B cell (primary cell): ENCODE results near the gene TYW1B. TPM values are rescaled to one million over a fixed set of nuclear protein-coding genes. Genes with fewer than 3 reads are reported as not detected.
"Not testable (repeated sequence)": the region's sequence is repeated elsewhere in the genome, so short reads cannot be mapped to it uniquely, and the experiment has no call there.

Experiments
- ATAC-seq: fragments of 200-7000 bp; cut with Tn5 transposase; one replicate; pipeline ENCODE4 v1.10.0; 2021; ENCODE audit warnings: low read depth, mild to moderate bottlenecking, moderate number of reproducible peaks, moderate library complexity
- CTCF ChIA-PET: fragments of 350-600 bp; sonication (Branson Sonifier 250); formaldehyde crosslinking; loops from one replicate; lab custom pipeline; 2021; ENCODE audit warnings: antibody characterized with exemption, inconsistent platforms; lab: Charles Lee
- POLR2A ChIA-PET: fragments of 350-600 bp; sonication (Branson Sonifier 250); formaldehyde crosslinking; loops from one replicate; lab custom pipeline; 2021; ENCODE audit warnings: antibody characterized with exemption; lab: Charles Lee
- DNase-seq: peaks from one replicate; pipeline ENCODE4 v3.0.0; 2013
- H2AFZ ChIP-seq: 2 replicates; pipeline ENCODE4 v1.6.1; 2012; ENCODE audit warnings: mild to moderate bottlenecking, low read depth, low read length; ENCODE audit not compliant: insufficient read depth, poor library complexity, severe bottlenecking
- H3K27ac ChIP-seq, 2 donors: 1 replicate in 1 of 2; 2 replicates in 1 of 2; pipeline ENCODE4 v1.5.1; 2012 to 2013; ENCODE audit warnings: low read length in 2 of 2, mild to moderate bottlenecking in 2 of 2, moderate library complexity in 1 of 2
- H3K27me3 ChIP-seq, 4 experiments: fragments of 200-600 bp in 1 of 4; sonication (generic) in 1 of 4; replicated peaks in 1 of 4; 1 replicate in 2 of 4; 2 replicates in 2 of 4; pipeline versions ENCODE4 v1.6.1 to v1.7.0; 2013 to 2016; ENCODE audit warnings: low read length in 3 of 4, mild to moderate bottlenecking in 2 of 4, mixed read lengths in 1 of 4, moderate library complexity in 1 of 4; ENCODE audit not compliant: insufficient read depth in 4 of 4, control insufficient read depth in 3 of 4; ENCODE audit errors: control extremely low read depth in 1 of 4
- H3K36me3 ChIP-seq, 2 experiments: replicated peaks in 1 of 2; 1 replicate in 1 of 2; 2 replicates in 1 of 2; pipeline versions ENCODE4 v1.6.1 to v1.7.1; 2013; ENCODE audit warnings: low read length in 1 of 2; ENCODE audit not compliant: insufficient read depth in 2 of 2, control insufficient read depth in 1 of 2; ENCODE audit errors: control extremely low read depth in 1 of 2, extremely low read depth in 1 of 2
- H3K4me1 ChIP-seq, 2 donors: fragments of 200-600 bp in 1 of 2; sonication (generic) in 1 of 2; 1 replicate in 1 of 2; 2 replicates in 1 of 2; pipeline versions ENCODE4 v1.5.1 to v1.6.1; 2013 to 2017; ENCODE audit warnings: low read length in 2 of 2; ENCODE audit not compliant: control insufficient read depth in 2 of 2, insufficient read depth in 2 of 2
- H3K4me2 ChIP-seq: replicated peaks from 2 replicates; pipeline ENCODE3; 2012; ENCODE audit warnings: mild to moderate bottlenecking, low read depth, low read length; ENCODE audit not compliant: poor library complexity, severe bottlenecking
- H3K4me3 ChIP-seq, 5 experiments: fragments of 200-600 bp in 1 of 5; sonication (generic) in 1 of 5; 1 replicate in 3 of 5; 2 replicates in 2 of 5; pipeline versions ENCODE4 v1.5.1 to v1.7.0; 2011 to 2016; ENCODE audit warnings: low read length in 4 of 5, mild to moderate bottlenecking in 4 of 5, low read depth in 2 of 5, control low read depth in 1 of 5, moderate library complexity in 1 of 5; ENCODE audit not compliant: insufficient read depth in 1 of 5; ENCODE audit errors: control extremely low read depth in 1 of 5, extremely low read depth in 1 of 5
- H3K79me2 ChIP-seq: fragments of 200-600 bp; sonication (generic); one replicate; pipeline ENCODE4 v1.6.0; 2016; ENCODE audit warnings: low read length; ENCODE audit not compliant: control insufficient read depth, insufficient read depth
- H3K9ac ChIP-seq: fragments of 200-600 bp; sonication (generic); 2 replicates; pipeline ENCODE4 v1.6.1; 2017; ENCODE audit warnings: mild to moderate bottlenecking, low read length, moderate library complexity
- H3K9me3 ChIP-seq, 3 donors: one replicate each; pipeline versions ENCODE4 v1.6.1 to v1.7.1; 2013; ENCODE audit warnings: low read length in 2 of 3; ENCODE audit not compliant: control insufficient read depth in 2 of 3, insufficient read depth in 1 of 3; ENCODE audit errors: control extremely low read depth in 1 of 3
- H4K20me1 ChIP-seq: 2 replicates; pipeline ENCODE4 v1.6.0; 2012; ENCODE audit warnings: mild to moderate bottlenecking, low read length; ENCODE audit not compliant: insufficient read depth, control insufficient read depth, poor library complexity, severe bottlenecking
- H3K27ac Mint-ChIP-seq: one replicate; pipeline ENCODE4 v1.8.0; 2021; ENCODE audit warnings: mixed read lengths
- H3K27me3 Mint-ChIP-seq: one replicate; pipeline ENCODE4 v1.8.0; 2021; ENCODE audit warnings: mixed read lengths
- H3K4me1 Mint-ChIP-seq: one replicate; pipeline ENCODE4 v1.8.0; 2021; ENCODE audit warnings: mixed read lengths
- H3K4me3 Mint-ChIP-seq: one replicate; pipeline ENCODE4 v1.8.0; 2021; ENCODE audit warnings: mixed read lengths
- H3K9me3 Mint-ChIP-seq: one replicate; pipeline ENCODE4 v1.8.0; 2022; ENCODE audit warnings: mixed read lengths; ENCODE audit not compliant: insufficient read depth
- WGBS: methylation state at CpG from one replicate; pipeline ENCODE4 v1.1.5; 2013; ENCODE audit warnings: missing lambda C conversion rate; ENCODE audit not compliant: insufficient coverage; 5-methylcytosine and 5-hydroxymethylcytosine counted together
- intact Hi-C: fragments of 100-400 bp; cut with micrococcal nuclease; formaldehyde crosslinking; loops from one replicate; pipeline ENCODE4 v1.10.0; 2022
- polyA plus RNA-seq: library from polyadenylated mRNA; depleted of rRNA; stranded (reverse); fragments of >200 nt; gene quantifications from 2 replicates; pipeline ENCODE4 v1.2.3, GENCODE V29; 2012
- total RNA-seq, 2 donors: library from RNA; stranded (reverse); fragments of 120-200 nt in 1 of 2; gene quantifications; 1 replicate in 1 of 2; 2 replicates in 1 of 2; pipeline versions ENCODE4 v1.2.3 to v1.2.4, GENCODE V29; 2013 to 2022

TYW1B gene
- total and polyA plus RNA-seq, 2 donors (not counting 1 experiment from before 2014, with no cell fraction given): 4.4 to 9.4 TPM

GRCh38 chr7:72857925-72858324 lies 29.9 kb upstream of the TYW1B start:
- H3K4me3 ChIP-seq, H3K9ac ChIP-seq, ATAC-seq, H2AFZ ChIP-seq, H3K27ac ChIP-seq, H3K79me2 ChIP-seq, CTCF ChIA-PET, H4K20me1 ChIP-seq, H3K4me2 ChIP-seq, H3K4me1 Mint-ChIP-seq, H3K27me3 Mint-ChIP-seq, H3K4me3 Mint-ChIP-seq, H3K27me3 ChIP-seq, intact Hi-C loops, H3K4me1 ChIP-seq, H3K9me3 Mint-ChIP-seq, H3K27ac Mint-ChIP-seq, H3K36me3 ChIP-seq, H3K9me3 ChIP-seq, DNase-seq: not testable (repeated sequence)
- no CpG with 5 or more reads among the region's 1 CpG for WGBS
- POLR2A ChIA-PET: interaction anchor here (0.6 kb wide), 1 partner anchor 1412 kb away, joined by 3 read pairs; no protein-coding TSS in a partner anchor

- H3K27me3 ChIP-seq, ATAC-seq, H2AFZ ChIP-seq, H4K20me1 ChIP-seq, H3K27ac Mint-ChIP-seq, H3K4me3 Mint-ChIP-seq, H3K9ac ChIP-seq, H3K9me3 Mint-ChIP-seq, H3K36me3 ChIP-seq, H3K79me2 ChIP-seq, H3K4me3 ChIP-seq, POLR2A ChIA-PET, H3K9me3 ChIP-seq, CTCF ChIA-PET, H3K4me1 Mint-ChIP-seq, DNase-seq, intact Hi-C loops, H3K27ac ChIP-seq, H3K4me2 ChIP-seq, H3K4me1 ChIP-seq, H3K27me3 Mint-ChIP-seq: not testable (repeated sequence)
- WGBS: no CpG with 5 or more reads among the region's 6 CpGs
Measured at GRCh38 chr7:72855261-72855660, 27.3 kb upstream of the TYW1B start.

- H4K20me1 ChIP-seq, H3K4me2 ChIP-seq, intact Hi-C loops, H3K9me3 ChIP-seq, H3K79me2 ChIP-seq, POLR2A ChIA-PET, ATAC-seq, H2AFZ ChIP-seq, H3K4me3 ChIP-seq, H3K27ac Mint-ChIP-seq, H3K4me1 ChIP-seq, H3K9ac ChIP-seq, H3K36me3 ChIP-seq, CTCF ChIA-PET, H3K4me3 Mint-ChIP-seq, H3K27me3 ChIP-seq, H3K27me3 Mint-ChIP-seq, H3K4me1 Mint-ChIP-seq, H3K27ac ChIP-seq, H3K9me3 Mint-ChIP-seq, DNase-seq: not testable (repeated sequence)
- WGBS: no CpG with 5 or more reads among the region's 2 CpGs
Measured at GRCh38 chr7:72852937-72853336, 24.9 kb upstream of the TYW1B start.

- H3K9me3 Mint-ChIP-seq, H3K27ac Mint-ChIP-seq, H3K4me1 ChIP-seq, intact Hi-C loops, H2AFZ ChIP-seq, H3K4me3 ChIP-seq, H3K4me1 Mint-ChIP-seq, H3K27me3 Mint-ChIP-seq, H3K79me2 ChIP-seq, DNase-seq, ATAC-seq, CTCF ChIA-PET, H3K4me3 Mint-ChIP-seq, H3K36me3 ChIP-seq, H3K4me2 ChIP-seq, H3K9me3 ChIP-seq, POLR2A ChIA-PET, H3K27me3 ChIP-seq, H3K9ac ChIP-seq, H3K27ac ChIP-seq, H4K20me1 ChIP-seq: not testable (repeated sequence)
- WGBS: no CpG with 5 or more reads among the region's 3 CpGs
Measured at GRCh38 chr7:72850746-72851145, 22.7 kb upstream of the TYW1B start.
